Measurements from ENCODE around the gene PLCH1. TPM values are rescaled to one million over a fixed set of nuclear protein-coding genes. Genes with fewer than 3 reads are reported as not detected.

The PLCH1 gene
- total and polyA plus RNA-seq, 2 donors (not counting 1 experiment from before 2014, with no cell fraction given): under 0.01 to 0.03 TPM

DNA sequence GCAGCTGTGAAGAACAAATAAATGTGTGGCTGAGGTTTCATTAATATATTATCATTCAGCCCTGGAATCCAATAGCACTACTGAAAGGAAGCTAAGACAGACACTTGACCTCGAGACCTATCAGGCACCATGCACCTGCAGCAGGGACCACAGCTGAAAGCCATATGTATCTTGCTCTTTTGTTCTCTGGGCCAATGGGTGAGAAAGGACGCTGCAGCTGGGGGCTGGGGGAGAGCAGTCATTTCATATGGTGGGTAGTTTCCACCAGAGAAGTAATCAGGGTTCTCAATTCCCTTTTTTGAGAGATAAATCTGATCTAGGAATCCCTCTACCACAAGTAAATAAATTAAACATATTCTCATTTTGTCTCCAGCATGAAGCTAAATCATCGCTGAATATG, 225.8 kb downstream of the PLCH1 start:
- Histone ChIP-seq H3K4me2 (ENCODE audit: extremely low read depth, insufficient read depth, low read length) (no peak overlapping the region), H3K4me3 (replicated peaks in 1 of 4; ENCODE audit: control extremely low read depth in 1 of 4, insufficient read depth in 1 of 4, low read depth in 3 of 4, low read length in 4 of 4) (no peak overlapping the region), H3K79me2 (ENCODE audit: control insufficient read depth, insufficient read depth, low read length) (no peaks in the 10 kb centered on the region), H3K9ac (ENCODE audit: insufficient read depth, low read length) (no peak overlapping the region), H2AFZ (ENCODE audit: low read length) (no peak overlapping the region), H3K27ac (ENCODE audit: insufficient read depth, low read length) (no peak overlapping the region), H3K9me3 (ENCODE audit: control insufficient read depth, insufficient read depth, low read depth, low read length) (no peaks in the 10 kb centered on the region), H3K36me3 (ENCODE audit: control insufficient read depth, insufficient read depth, low read length) (no peaks in the 10 kb centered on the region), H4K20me1 (ENCODE audit: control insufficient read depth, extremely low read depth, insufficient read depth, low read length) (no peaks in the 10 kb centered on the region), H3K27me3 (ENCODE audit: control insufficient read depth, insufficient read depth, low read length) (no peaks in the 10 kb centered on the region), H3K4me1 (ENCODE audit: control insufficient read depth, extremely low read depth, insufficient read depth, low read length) (no peaks in the 10 kb centered on the region)
- DNase-seq (ENCODE audit: low read depth in 2 of 2): no peak
- no peak for TF ChIP-seq EZH2 (IDR thresholded peaks at IDR 0.05; ENCODE audit: low read length, missing control alignments)
- TF ChIP-seq, protein P1, sequence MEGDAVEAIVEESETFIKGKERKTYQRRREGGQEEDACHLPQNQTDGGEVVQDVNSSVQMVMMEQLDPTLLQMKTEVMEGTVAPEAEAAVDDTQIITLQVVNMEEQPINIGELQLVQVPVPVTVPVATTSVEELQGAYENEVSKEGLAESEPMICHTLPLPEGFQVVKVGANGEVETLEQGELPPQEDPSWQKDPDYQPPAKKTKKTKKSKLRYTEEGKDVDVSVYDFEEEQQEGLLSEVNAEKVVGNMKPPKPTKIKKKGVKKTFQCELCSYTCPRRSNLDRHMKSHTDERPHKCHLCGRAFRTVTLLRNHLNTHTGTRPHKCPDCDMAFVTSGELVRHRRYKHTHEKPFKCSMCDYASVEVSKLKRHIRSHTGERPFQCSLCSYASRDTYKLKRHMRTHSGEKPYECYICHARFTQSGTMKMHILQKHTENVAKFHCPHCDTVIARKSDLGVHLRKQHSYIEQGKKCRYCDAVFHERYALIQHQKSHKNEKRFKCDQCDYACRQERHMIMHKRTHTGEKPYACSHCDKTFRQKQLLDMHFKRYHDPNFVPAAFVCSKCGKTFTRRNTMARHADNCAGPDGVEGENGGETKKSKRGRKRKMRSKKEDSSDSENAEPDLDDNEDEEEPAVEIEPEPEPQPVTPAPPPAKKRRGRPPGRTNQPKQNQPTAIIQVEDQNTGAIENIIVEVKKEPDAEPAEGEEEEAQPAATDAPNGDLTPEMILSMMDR (conservative IDR thresholded peaks at IDR 0.05 in 1 of 2, IDR thresholded peaks at IDR 0.05 in 1 of 2; ENCODE audit: low read depth in 1 of 2, low read length in 2 of 2): no peak

DNA sequence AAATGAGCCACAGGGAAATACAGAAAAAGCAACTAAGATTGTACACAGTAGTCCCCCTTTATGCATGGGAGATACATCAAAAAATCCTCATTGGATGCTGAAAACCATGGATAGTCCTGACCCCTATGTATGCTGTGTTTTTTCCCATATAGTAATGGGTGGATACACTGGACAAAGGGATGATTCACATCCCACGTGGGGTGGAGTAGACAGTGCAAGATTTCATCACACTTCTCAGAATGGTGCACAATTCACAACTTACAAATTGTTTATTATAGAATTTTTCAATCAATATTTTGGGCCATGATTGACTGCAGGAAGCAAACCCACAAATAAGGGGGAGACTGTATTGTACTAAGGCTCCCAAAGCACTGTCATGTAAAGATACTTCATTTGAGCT, 227.0 kb downstream of the PLCH1 start:
- no peak overlapping the region for H3K9ac ChIP-seq (ENCODE audit: insufficient read depth, low read length)
- no peak for DNase-seq (ENCODE audit: low read depth in 2 of 2)
- no peak overlapping the region for H2AFZ ChIP-seq (ENCODE audit: low read length)
- TF ChIP-seq, protein P1 (conservative IDR thresholded peaks at IDR 0.05 in 1 of 2, IDR thresholded peaks at IDR 0.05 in 1 of 2; ENCODE audit: low read depth in 1 of 2, low read length in 2 of 2): no peak
- no peak for TF ChIP-seq EZH2 (IDR thresholded peaks at IDR 0.05; ENCODE audit: low read length, missing control alignments)
- H4K20me1 ChIP-seq (ENCODE audit: control insufficient read depth, extremely low read depth, insufficient read depth, low read length): no peaks in the 10 kb centered on the region
- no peaks in the 10 kb centered on the region for H3K4me1 ChIP-seq (ENCODE audit: control insufficient read depth, extremely low read depth, insufficient read depth, low read length)
- H3K9me3 ChIP-seq (ENCODE audit: control insufficient read depth, insufficient read depth, low read depth, low read length): no peaks in the 10 kb centered on the region
- H3K27ac ChIP-seq (ENCODE audit: insufficient read depth, low read length): no peak overlapping the region
- H3K36me3 ChIP-seq (ENCODE audit: control insufficient read depth, insufficient read depth, low read length): no peaks in the 10 kb centered on the region
- no peaks in the 10 kb centered on the region for H3K79me2 ChIP-seq (ENCODE audit: control insufficient read depth, insufficient read depth, low read length)
- H3K4me2 ChIP-seq (ENCODE audit: extremely low read depth, insufficient read depth, low read length): no peak overlapping the region
- no peaks in the 10 kb centered on the region for H3K27me3 ChIP-seq (ENCODE audit: control insufficient read depth, insufficient read depth, low read length)
- no peak overlapping the region for H3K4me3 ChIP-seq (replicated peaks in 1 of 4; ENCODE audit: control extremely low read depth in 1 of 4, insufficient read depth in 1 of 4, low read depth in 3 of 4, low read length in 4 of 4)

DNA sequence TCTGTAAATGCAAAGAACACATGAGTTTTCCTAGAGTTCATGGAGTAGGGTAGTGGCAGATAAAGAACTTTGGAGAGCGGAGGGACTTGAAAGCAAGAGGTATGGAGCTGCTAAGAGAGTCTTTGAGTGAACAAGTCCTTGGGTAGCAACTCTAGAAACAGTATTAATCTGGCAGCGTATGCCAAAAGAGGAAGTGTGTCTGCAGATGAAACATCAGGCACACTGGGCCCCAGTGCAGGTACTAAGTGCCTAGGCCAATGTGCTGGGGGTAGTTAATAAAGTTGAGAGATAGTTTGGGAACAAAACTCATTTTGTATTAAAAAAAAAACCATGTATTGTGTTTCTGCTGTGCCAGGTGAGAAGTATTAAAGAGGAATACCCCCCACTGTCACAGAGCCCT, 228.4 kb downstream of the PLCH1 start:
- no peaks in the 10 kb centered on the region for H4K20me1 ChIP-seq (ENCODE audit: control insufficient read depth, extremely low read depth, insufficient read depth, low read length)
- H2AFZ ChIP-seq (ENCODE audit: low read length): no peak overlapping the region
- no peak overlapping the region for H3K27ac ChIP-seq (ENCODE audit: insufficient read depth, low read length)
- no peak overlapping the region for H3K4me2 ChIP-seq (ENCODE audit: extremely low read depth, insufficient read depth, low read length)
- no peaks in the 10 kb centered on the region for H3K79me2 ChIP-seq (ENCODE audit: control insufficient read depth, insufficient read depth, low read length)
- DNase-seq (ENCODE audit: low read depth in 2 of 2): no peak
- H3K4me1 ChIP-seq (ENCODE audit: control insufficient read depth, extremely low read depth, insufficient read depth, low read length): no peaks in the 10 kb centered on the region
- no peak for TF ChIP-seq EZH2 (IDR thresholded peaks at IDR 0.05; ENCODE audit: low read length, missing control alignments)
- TF ChIP-seq, protein P1 (conservative IDR thresholded peaks at IDR 0.05 in 1 of 2, IDR thresholded peaks at IDR 0.05 in 1 of 2; ENCODE audit: low read depth in 1 of 2, low read length in 2 of 2): no peak
- H3K9ac ChIP-seq (ENCODE audit: insufficient read depth, low read length): no peak overlapping the region
- no peaks in the 10 kb centered on the region for H3K27me3 ChIP-seq (ENCODE audit: control insufficient read depth, insufficient read depth, low read length)
- no peaks in the 10 kb centered on the region for H3K36me3 ChIP-seq (ENCODE audit: control insufficient read depth, insufficient read depth, low read length)
- no peak overlapping the region for H3K4me3 ChIP-seq (replicated peaks in 1 of 4; ENCODE audit: control extremely low read depth in 1 of 4, insufficient read depth in 1 of 4, low read depth in 3 of 4, low read length in 4 of 4)
- H3K9me3 ChIP-seq (ENCODE audit: control insufficient read depth, insufficient read depth, low read depth, low read length): no peaks in the 10 kb centered on the region
